CD4-positive, alpha-beta T cell treated with Interleukin-1 beta for 1 hour (primary cell): ENCODE results near the gene SERPINA6.
"Not testable (repeated sequence)": the region's sequence is repeated elsewhere in the genome, so short reads cannot be mapped to it uniquely, and the experiment has no call there.

Source experiments
- DNase-seq, 2 donors: peaks; one replicate each; pipeline ENCODE4 v3.0.0-alpha.2; 2020 to 2022

Gene SERPINA6

GRCh38 chr14:94321421-94322271 lies 1.5 kb downstream of the SERPINA6 start:
- no peak for DNase-seq

GRCh38 chr14:94320243-94320642 lies 2.9 kb downstream of the SERPINA6 start:
- DNase-seq, result no peak

GRCh38 chr14:94317259-94317658 lies 5.9 kb downstream of the SERPINA6 start:
- DNase-seq, result no peak

- DNase-seq, result no peak
Measured at GRCh38 chr14:94316692-94317091, 6.4 kb downstream of the SERPINA6 start.

- DNase-seq, result no peak
Measured at GRCh38 chr14:94314890-94315289, 8.2 kb downstream of the SERPINA6 start.

- no peak for DNase-seq
Measured at GRCh38 chr14:94313991-94314655, 9.0 kb downstream of the SERPINA6 start.

GRCh38 chr14:94312481-94313246 lies 10.5 kb downstream of the SERPINA6 start:
- no peak for DNase-seq

- DNase-seq, result no peak
Measured at GRCh38 chr14:94310248-94310647, 12.9 kb downstream of the SERPINA6 start.

GRCh38 chr14:94309721-94310120 lies 13.4 kb downstream of the SERPINA6 start:
- no peak for DNase-seq

- DNase-seq, result no peak
Measured at GRCh38 chr14:94307410-94307992, 15.6 kb downstream of the SERPINA6 start.

- DNase-seq, result no peak
Measured at GRCh38 chr14:94306047-94306978, 16.8 kb downstream of the SERPINA6 start.

GRCh38 chr14:94305620-94306019 lies 17.5 kb downstream of the SERPINA6 start:
- no peak for DNase-seq

GRCh38 chr14:94304243-94304642 lies 18.9 kb downstream of the SERPINA6 start:
- no peak for DNase-seq

GRCh38 chr14:94303111-94303510 lies 20.0 kb downstream of the SERPINA6 start:
- DNase-seq, result no peak

- no peak for DNase-seq
Measured at GRCh38 chr14:94298130-94298529, 25.0 kb downstream of the SERPINA6 start.

- DNase-seq, result not testable (repeated sequence)
Measured at GRCh38 chr14:94296181-94296545, 27.0 kb downstream of the SERPINA6 start.

- no peak for DNase-seq
Measured at GRCh38 chr14:94295360-94296180, 27.6 kb downstream of the SERPINA6 start.

GRCh38 chr14:94293578-94293924 lies 29.6 kb downstream of the SERPINA6 start:
- no peak for DNase-seq

- DNase-seq, result no peak
Measured at GRCh38 chr14:94292872-94293577, 30.1 kb downstream of the SERPINA6 start, which contains the start of gene SERPINA10. Gene SERPINA10, minus strand, starts transcription at chr14:94293268. Its CDS starts 2,675 bp downstream, at chr14:94290593.

GRCh38 chr14:94292526-94292871 lies 30.6 kb downstream of the SERPINA6 start:
- no peak for DNase-seq
